ENCODE results near the gene ZBTB18. TPM values are rescaled to one million over a fixed set of nuclear protein-coding genes. Genes with fewer than 3 reads are reported as not detected.

The ZBTB18 gene
- total and polyA plus RNA-seq, 2 donors (not counting 1 experiment from before 2014, with no cell fraction given) = 38.4 to 130 TPM

GRCh38 chr1:244075247-244075722 is 24.2 kb downstream of the ZBTB18 start:
- Mint-ChIP-seq H3K4me3 (peak overlapping the region; percentile 87), H3K27ac (peak overlapping the region; percentile 94), H3K4me1 (peaks cover 52% of the 10 kb centered on the region), H3K27me3 (no peaks in the 10 kb centered on the region), H3K9me3 (ENCODE audit: insufficient read depth) (no peaks in the 10 kb centered on the region)
- TF ChIP-seq CTCF (IDR thresholded peaks at IDR 0.05) (no peak), EZH2 (IDR thresholded peaks at IDR 0.05; ENCODE audit: borderline replicate concordance, insufficient read depth, low read depth, low read length, poor library complexity, severe bottlenecking) (no peak)
- Histone ChIP-seq H3K4me3 (ENCODE audit: control extremely low read depth in 1 of 5, extremely low read depth in 1 of 5, insufficient read depth in 1 of 5, low read depth in 2 of 5, low read length in 4 of 5) (peak overlapping the region; percentile 32 to 59 (median 52)), H3K36me3 (replicated peaks in 1 of 2; ENCODE audit: control extremely low read depth in 1 of 2, control insufficient read depth in 1 of 2, extremely low read depth in 1 of 2, insufficient read depth in 2 of 2, low read length in 1 of 2) (no peaks in the 10 kb centered on the region), H3K4me1 (ENCODE audit: control insufficient read depth in 2 of 2, insufficient read depth in 2 of 2, low read length in 2 of 2) (peaks cover 52 to 56% of the 10 kb centered on the region in 2 donors), H3K9me3 (ENCODE audit: control extremely low read depth in 1 of 3, control insufficient read depth in 2 of 3, insufficient read depth in 1 of 3, low read length in 2 of 3) (no peaks in the 10 kb centered on the region), H3K9ac (ENCODE audit: low read length) (peak overlapping the region; percentile 63), H3K27me3 (replicated peaks in 1 of 4; ENCODE audit: control extremely low read depth in 1 of 4, control insufficient read depth in 3 of 4, insufficient read depth in 4 of 4, low read length in 3 of 4) (no peaks in the 10 kb centered on the region), H3K27ac (ENCODE audit: low read length in 2 of 2) (peak overlapping the region; percentile 78 to 81), H3K79me2 (ENCODE audit: control insufficient read depth, insufficient read depth, low read length) (no peaks in the 10 kb centered on the region), H3K4me2 (replicated peaks; ENCODE audit: low read depth, low read length, poor library complexity, severe bottlenecking) (peak overlapping the region; percentile 81), H4K20me1 (ENCODE audit: control insufficient read depth, insufficient read depth, low read length, poor library complexity, severe bottlenecking) (no peaks in the 10 kb centered on the region), H2AFZ (ENCODE audit: insufficient read depth, low read depth, low read length, poor library complexity, severe bottlenecking) (peak overlapping the region; percentile 68)
- intact Hi-C loops (cut with micrococcal nuclease) = loop anchor here (1.0 to 2.0 kb wide), 3 partner anchors 26 to 225 kb away; partner anchors contain the start of gene AKT3
- WGBS (ENCODE audit: insufficient coverage) = 10% methylated on average over 5 of the region's 8 CpGs
- peak; percentile 54 for DNase-seq
- peak; percentile 29 for ATAC-seq (ENCODE audit: low read depth)
- POLR2A ChIA-PET = interaction anchor here (0.6 to 4.3 kb wide), 3 partner anchors 23 to 81 kb away, joined by 3 to 47 read pairs (median 3); no protein-coding TSS in a partner anchor
- CTCF ChIA-PET = interaction anchor here (0.7 to 2.9 kb wide), 6 partner anchors 9 to 43 kb away, joined by 3 to 8 read pairs (median 4); partner anchors contain the start of gene ZBTB18

- Histone ChIP-seq H3K4me3 (ENCODE audit: control extremely low read depth in 1 of 5, extremely low read depth in 1 of 5, insufficient read depth in 1 of 5, low read depth in 2 of 5, low read length in 4 of 5) (no peak overlapping the region), H3K4me1 (ENCODE audit: control insufficient read depth in 2 of 2, insufficient read depth in 2 of 2, low read length in 2 of 2) (peaks cover 52 to 56% of the 10 kb centered on the region in 2 donors), H3K79me2 (ENCODE audit: control insufficient read depth, insufficient read depth, low read length) (no peaks in the 10 kb centered on the region), H3K4me2 (replicated peaks; ENCODE audit: low read depth, low read length, poor library complexity, severe bottlenecking) (peak overlapping the region; percentile 66), H3K9ac (ENCODE audit: low read length) (no peak overlapping the region), H3K27ac (ENCODE audit: low read length in 2 of 2) (no peak overlapping the region), H3K27me3 (replicated peaks in 1 of 4; ENCODE audit: control extremely low read depth in 1 of 4, control insufficient read depth in 3 of 4, insufficient read depth in 4 of 4, low read length in 3 of 4) (peaks cover 0 to 2% (median 0%) of the 10 kb centered on the region in 4 experiments), H4K20me1 (ENCODE audit: control insufficient read depth, insufficient read depth, low read length, poor library complexity, severe bottlenecking) (no peaks in the 10 kb centered on the region), H2AFZ (ENCODE audit: insufficient read depth, low read depth, low read length, poor library complexity, severe bottlenecking) (no peak overlapping the region), H3K36me3 (replicated peaks in 1 of 2; ENCODE audit: control extremely low read depth in 1 of 2, control insufficient read depth in 1 of 2, extremely low read depth in 1 of 2, insufficient read depth in 2 of 2, low read length in 1 of 2) (no peaks in the 10 kb centered on the region), H3K9me3 (ENCODE audit: control extremely low read depth in 1 of 3, control insufficient read depth in 2 of 3, insufficient read depth in 1 of 3, low read length in 2 of 3) (no peaks in the 10 kb centered on the region)
- CTCF ChIA-PET = interaction anchor here (0.9 to 2.9 kb wide), 5 partner anchors 10 to 197 kb away, joined by 3 to 9 read pairs (median 5); partner anchors contain the start of gene ZBTB18
- Mint-ChIP-seq H3K4me1 (peaks cover 52% of the 10 kb centered on the region), H3K4me3 (peak overlapping the region; percentile 70), H3K27ac (peak overlapping the region; percentile 86), H3K9me3 (ENCODE audit: insufficient read depth) (no peaks in the 10 kb centered on the region), H3K27me3 (peaks cover 3% of the 10 kb centered on the region)
- POLR2A ChIA-PET = interaction anchor here (1.0 to 4.3 kb wide), 3 partner anchors 24 to 29 kb away, joined by 4 to 47 read pairs (median 6); no protein-coding TSS in a partner anchor
- TF ChIP-seq CTCF (IDR thresholded peaks at IDR 0.05) (no peak), EZH2 (IDR thresholded peaks at IDR 0.05; ENCODE audit: borderline replicate concordance, insufficient read depth, low read depth, low read length, poor library complexity, severe bottlenecking) (no peak)
- ATAC-seq (ENCODE audit: low read depth) = no peak
- intact Hi-C loops (cut with micrococcal nuclease) = no loop called here
- DNase-seq = no peak
- 97% methylated on average over 8 of the region's 8 CpGs for WGBS (ENCODE audit: insufficient coverage)
Observed at GRCh38 chr1:244076740-244077139, 25.7 kb downstream of the ZBTB18 start.

Data from B cell (primary cell).